Psoas muscle (tissue), 8 donors: ENCODE measurements around the gene C11orf21. TPM values are rescaled to one million over a fixed set of nuclear protein-coding genes. Genes with fewer than 3 reads are reported as not detected.

Experiments used
- ATAC-seq, 4 donors: fragments of 200-7000 bp; cut with Tn5 transposase; one replicate each; pipeline ENCODE4 v1.9.1; 2020; ENCODE audit warnings: moderate library complexity in 3 of 4, mild to moderate bottlenecking in 2 of 4
- DNase-seq, 2 donors: peaks; one replicate each; pipeline ENCODE4 v3.0.0-alpha.2; 2020
- H3K27ac ChIP-seq: fragments of 200-600 bp; one replicate; pipeline ENCODE4 v1.8.0; 2022
- H3K27me3 ChIP-seq, 3 donors: fragments of 200-600 bp in 1 of 3; one replicate each; pipeline versions ENCODE4 v1.6.1 to v1.8.0; 2013 to 2022; ENCODE audit warnings: low read length in 2 of 3, mild to moderate bottlenecking in 2 of 3, moderate library complexity in 1 of 3; ENCODE audit not compliant: insufficient read depth in 3 of 3
- H3K36me3 ChIP-seq, 2 donors: fragments of 200-600 bp in 1 of 2; one replicate each; pipeline versions ENCODE4 v1.6.1 to v1.8.0; 2013 to 2022; ENCODE audit warnings: low read depth in 1 of 2, mild to moderate bottlenecking in 1 of 2, moderate library complexity in 1 of 2; ENCODE audit not compliant: insufficient read depth in 1 of 2
- H3K4me1 ChIP-seq: fragments of 200-600 bp; one replicate; pipeline ENCODE4 v1.8.0; 2022
- H3K4me3 ChIP-seq: fragments of 200-600 bp; one replicate; pipeline ENCODE4 v1.8.0; 2022; ENCODE audit warnings: mild to moderate bottlenecking
- H3K9me3 ChIP-seq: fragments of 200-600 bp; one replicate; pipeline ENCODE4 v1.8.0; 2022
- WGBS, 3 donors: extraction: QIAGEN DNeasy Blood & Tissue Kit; methylation state at CpG; one replicate each; pipeline versions ENCODE4 v1.1.6 to v1.1.7; 2013; 5-methylcytosine and 5-hydroxymethylcytosine counted together
- intact Hi-C, 2 donors: fragments of 100-400 bp; cut with DNase I; formaldehyde crosslinking; loops; one replicate each; pipeline versions ENCODE4 v1.11.0 to v1.14.2; 2022
- polyA plus RNA-seq, 3 donors: library from polyadenylated mRNA; stranded (reverse); fragments of 200-250 nt; gene quantifications; one replicate each; pipeline ENCODE4 v1.2.3, GENCODE V29; 2013
- total RNA-seq, 4 donors: library from RNA; stranded (reverse); fragmentation: NEBNext Ultra II Directional in 2 of 4; extraction: Animal tissue kit (Norgen Biotek cat#: 25700) in 2 of 4; gene quantifications; one replicate each; pipeline versions ENCODE4 v1.2.1 to v1.2.4, GENCODE V29; 2021 to 2023
- TF ChIP-seq, protein P1 (sequence below): fragments of 200-600 bp; IDR thresholded peaks from one replicate; pipeline ENCODE4 v1.8.0; 2022; ENCODE audit warnings: antibody characterized with exemption
- donor health status: healthy with polysubstance abuse.
- donor health status: DM: no; HTN: no; CAD: no; lungs with moderate emphysema.
- donor health status: Bipolar disorder and iron deficiency.
- donor health status: healthy.
- donor health status: DM: yes; HTN: yes; CAD: no.
- donor health status: DM: no; HTN: no; CAD: no.
- donor health status: DM: no; HTN: no; CAD: no.
- donor health status: DM: yes; HTN: yes; CAD: no.

The C11orf21 gene
- total and polyA plus RNA-seq, 7 donors: 0.04 to 0.40 (median 0.20) TPM; not detected in 1

DNA sequence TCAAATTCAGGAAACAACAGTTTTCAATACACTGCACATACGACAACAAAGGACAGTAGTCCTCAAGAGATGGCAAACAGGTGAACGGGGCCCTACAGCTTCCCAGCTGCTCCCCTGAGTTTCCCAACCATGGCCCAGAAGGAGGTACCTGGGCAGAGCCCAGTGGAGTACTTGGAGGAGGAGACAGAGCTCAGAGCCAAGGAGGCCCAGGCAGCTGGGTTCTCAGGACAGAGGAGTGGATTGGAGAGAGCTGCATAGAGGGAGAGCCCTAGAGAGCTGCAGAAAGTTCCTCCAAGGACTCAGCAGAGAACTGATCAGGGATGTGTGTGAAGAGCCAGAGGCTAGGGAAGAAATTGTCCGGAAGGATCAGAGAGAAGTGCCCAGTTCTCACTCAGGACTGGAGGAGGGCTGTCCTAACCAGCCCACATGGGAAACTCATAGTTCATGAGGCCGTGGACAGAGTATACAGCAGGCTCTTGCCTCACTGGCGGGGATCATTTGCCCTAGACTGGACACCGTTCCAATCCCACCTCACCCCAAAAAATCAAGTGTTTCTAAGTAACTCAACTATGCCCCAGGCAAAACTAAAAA, 23.7 kb downstream of the C11orf21 start:
- ATAC-seq (no peak), DNase-seq (peak in 1 of 2 donors; percentile 28)
- WGBS, 3 donors: 72 to 79% (median 75%) methylated on average over 6 of the region's 6 CpGs
- Histone ChIP-seq H3K4me1 (no peaks in the 10 kb centered on the region), H3K27me3 (peaks cover 0 to 20% (median 9%) of the 10 kb centered on the region in 3 donors), H3K36me3 (no peaks in the 10 kb centered on the region), H3K4me3 (no peak overlapping the region), H3K27ac (no peak overlapping the region), H3K9me3 (peaks cover 12% of the 10 kb centered on the region)
- intact Hi-C loops: no loop called here
- TF ChIP-seq, protein P1, sequence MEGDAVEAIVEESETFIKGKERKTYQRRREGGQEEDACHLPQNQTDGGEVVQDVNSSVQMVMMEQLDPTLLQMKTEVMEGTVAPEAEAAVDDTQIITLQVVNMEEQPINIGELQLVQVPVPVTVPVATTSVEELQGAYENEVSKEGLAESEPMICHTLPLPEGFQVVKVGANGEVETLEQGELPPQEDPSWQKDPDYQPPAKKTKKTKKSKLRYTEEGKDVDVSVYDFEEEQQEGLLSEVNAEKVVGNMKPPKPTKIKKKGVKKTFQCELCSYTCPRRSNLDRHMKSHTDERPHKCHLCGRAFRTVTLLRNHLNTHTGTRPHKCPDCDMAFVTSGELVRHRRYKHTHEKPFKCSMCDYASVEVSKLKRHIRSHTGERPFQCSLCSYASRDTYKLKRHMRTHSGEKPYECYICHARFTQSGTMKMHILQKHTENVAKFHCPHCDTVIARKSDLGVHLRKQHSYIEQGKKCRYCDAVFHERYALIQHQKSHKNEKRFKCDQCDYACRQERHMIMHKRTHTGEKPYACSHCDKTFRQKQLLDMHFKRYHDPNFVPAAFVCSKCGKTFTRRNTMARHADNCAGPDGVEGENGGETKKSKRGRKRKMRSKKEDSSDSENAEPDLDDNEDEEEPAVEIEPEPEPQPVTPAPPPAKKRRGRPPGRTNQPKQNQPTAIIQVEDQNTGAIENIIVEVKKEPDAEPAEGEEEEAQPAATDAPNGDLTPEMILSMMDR: no peak

DNA sequence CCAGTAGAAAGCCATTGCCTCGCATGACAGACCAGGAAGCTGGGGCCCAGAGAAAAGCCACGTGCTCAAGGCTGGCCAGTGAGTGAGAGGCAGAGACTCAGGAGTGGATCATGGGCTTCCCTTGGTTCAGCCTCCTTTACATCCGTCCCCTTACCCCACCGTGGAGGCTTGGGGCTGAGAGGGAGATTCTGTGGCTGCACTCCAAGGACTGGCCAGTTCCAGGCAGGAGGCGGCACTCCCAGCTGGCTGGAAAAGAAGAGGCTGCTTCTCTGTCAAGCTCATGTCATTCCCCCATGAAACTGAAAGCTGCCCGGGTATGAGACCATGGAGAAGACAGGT, 24.7 kb downstream of the C11orf21 start:
- 35 to 43% (median 38%) methylated on average over 6 of the region's 6 CpGs for WGBS, 3 donors
- Histone ChIP-seq H3K36me3 (no peaks in the 10 kb centered on the region), H3K27ac (no peak overlapping the region), H3K4me3 (no peak overlapping the region), H3K27me3 (peaks cover 0 to 30% (median 18%) of the 10 kb centered on the region in 3 donors), H3K9me3 (peaks cover 6% of the 10 kb centered on the region), H3K4me1 (no peaks in the 10 kb centered on the region)
- ATAC-seq: no peak
- TF ChIP-seq, protein P1: no peak
- DNase-seq: no peak
- intact Hi-C loops: no loop called here

DNA sequence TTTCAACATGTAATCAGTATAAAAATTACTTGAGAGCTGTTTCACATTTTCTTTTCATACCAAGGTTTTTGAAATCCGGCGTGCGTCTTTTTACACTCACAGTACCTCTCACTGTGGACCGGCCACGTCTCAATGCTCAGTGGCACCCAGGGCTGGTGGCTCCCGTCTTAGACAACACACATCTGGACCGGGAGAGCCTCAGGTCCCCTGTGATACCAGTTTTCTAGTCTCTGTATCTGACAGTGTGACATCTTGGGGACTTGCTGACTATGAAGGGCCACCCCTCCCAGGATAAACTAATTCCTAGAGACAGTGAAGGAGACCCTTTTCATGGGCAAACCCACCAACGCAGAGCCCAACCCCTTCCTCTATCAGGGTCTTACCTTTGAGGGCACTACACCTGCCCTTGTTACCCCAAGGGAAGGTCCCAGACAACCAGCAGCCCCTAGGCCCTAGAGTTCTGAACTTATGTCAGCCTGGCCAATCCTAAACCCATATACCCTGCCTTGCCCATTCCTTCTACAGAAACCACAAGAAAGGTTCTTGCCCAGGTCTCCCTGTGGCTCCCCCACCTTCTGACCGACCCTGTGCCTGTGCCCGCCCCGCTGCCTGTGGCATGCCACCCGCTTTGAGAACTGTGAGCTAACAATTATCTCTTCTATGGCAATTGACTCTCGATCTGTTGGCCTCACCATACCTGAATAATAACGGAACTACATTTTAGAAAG, 25.3 kb downstream of the C11orf21 start:
- 90% methylated on average over 14 of the region's 14 CpGs for WGBS, 3 donors
- no peak overlapping the region for H3K27ac ChIP-seq
- intact Hi-C loops: no loop called here
- TF ChIP-seq, protein P1: no peak
- H3K36me3 ChIP-seq: no peaks in the 10 kb centered on the region
- H3K4me3 ChIP-seq: no peak overlapping the region
- no peak for ATAC-seq
- H3K27me3 ChIP-seq: peaks cover 0 to 36% (median 19%) of the 10 kb centered on the region in 3 donors
- H3K9me3 ChIP-seq: peaks cover 6% of the 10 kb centered on the region
- no peaks in the 10 kb centered on the region for H3K4me1 ChIP-seq
- no peak for DNase-seq

DNA sequence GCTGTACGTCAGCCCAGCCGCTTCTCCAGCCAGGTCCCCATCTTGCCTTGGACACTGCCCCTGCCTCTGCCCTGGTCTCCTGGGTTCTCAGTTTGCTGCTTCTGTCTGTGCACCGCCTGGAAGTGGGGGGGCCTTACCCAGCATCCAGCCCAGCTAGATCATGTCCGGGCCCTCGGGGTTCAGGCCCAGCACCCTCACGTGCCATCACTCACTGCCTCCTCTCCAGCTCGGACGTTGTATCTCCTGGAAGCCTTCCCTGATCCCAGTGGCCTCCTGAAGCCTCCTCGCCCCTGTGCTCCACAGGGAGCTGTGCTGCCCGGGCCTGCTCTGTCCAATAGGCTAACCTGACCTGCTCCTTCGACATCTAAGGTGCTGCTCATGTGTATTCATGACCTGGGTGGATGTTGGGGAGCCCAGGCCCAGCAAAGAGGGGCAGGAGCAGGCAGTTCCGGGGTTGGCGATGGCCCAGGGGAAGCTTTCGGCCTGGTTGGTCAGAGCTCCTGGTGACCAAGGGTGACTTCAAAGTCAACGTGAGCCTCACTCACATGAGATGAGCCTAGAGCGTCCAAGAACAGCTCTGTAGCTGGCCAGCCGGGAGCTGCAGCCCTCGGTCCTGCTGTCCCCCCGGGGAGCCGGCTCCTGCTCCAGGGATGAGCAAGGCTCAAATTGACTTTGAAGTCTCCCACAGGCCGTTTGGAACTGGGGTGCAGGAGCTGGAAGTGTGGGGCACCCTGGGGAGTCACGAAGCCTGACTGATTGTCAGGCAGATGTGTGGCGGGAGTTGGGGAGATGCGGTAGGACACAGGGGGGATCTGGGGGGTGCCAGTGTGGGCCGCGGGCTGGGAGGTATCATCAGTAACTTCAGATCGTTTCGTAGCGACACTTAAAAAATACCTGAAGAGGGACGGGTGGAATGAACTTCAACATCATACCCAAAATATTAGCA, 26.1 kb downstream of the C11orf21 start:
- Histone ChIP-seq H3K4me3 (no peak overlapping the region), H3K36me3 (no peaks in the 10 kb centered on the region), H3K27me3 (peaks cover 0 to 44% (median 23%) of the 10 kb centered on the region in 3 donors), H3K27ac (no peak overlapping the region), H3K9me3 (peaks cover 6% of the 10 kb centered on the region), H3K4me1 (no peaks in the 10 kb centered on the region)
- 83 to 87% (median 87%) methylated on average over 29 to 30 of the region's 30 CpGs for WGBS, 3 donors
- TF ChIP-seq, protein P1: no peak
- ATAC-seq (no peak), DNase-seq (no peak)
- intact Hi-C loops: no loop called here
